ENCODE data around the gene TRHDE.

Gene TRHDE

DNA sequence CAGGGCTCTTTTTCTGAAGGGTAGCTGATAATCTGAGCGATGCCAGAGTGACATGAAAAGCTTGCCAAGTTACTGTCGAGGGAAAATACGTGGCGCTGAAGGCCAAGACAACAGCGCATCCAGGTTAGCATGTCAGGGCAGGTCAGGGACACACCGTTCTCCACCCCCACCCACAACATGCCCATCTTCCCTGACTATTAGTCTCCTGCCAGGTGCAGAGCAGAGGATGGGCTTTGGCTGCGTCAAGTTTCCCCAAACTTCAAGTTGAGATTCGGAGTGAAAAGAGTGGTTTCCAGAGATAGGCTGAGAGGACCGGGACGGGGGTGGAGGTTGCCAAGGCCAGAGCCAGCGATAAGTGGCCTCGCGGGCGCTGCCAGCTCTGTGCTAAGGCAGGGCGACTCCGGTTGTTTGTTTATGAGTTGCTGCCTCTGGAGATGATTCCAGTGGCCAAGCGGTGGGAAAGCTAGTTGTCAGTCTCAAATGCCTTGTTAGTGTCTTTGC lies 1.7 kb downstream of the TRHDE start:
- DNase-seq (ENCODE audit: low read depth), result no peak

DNA sequence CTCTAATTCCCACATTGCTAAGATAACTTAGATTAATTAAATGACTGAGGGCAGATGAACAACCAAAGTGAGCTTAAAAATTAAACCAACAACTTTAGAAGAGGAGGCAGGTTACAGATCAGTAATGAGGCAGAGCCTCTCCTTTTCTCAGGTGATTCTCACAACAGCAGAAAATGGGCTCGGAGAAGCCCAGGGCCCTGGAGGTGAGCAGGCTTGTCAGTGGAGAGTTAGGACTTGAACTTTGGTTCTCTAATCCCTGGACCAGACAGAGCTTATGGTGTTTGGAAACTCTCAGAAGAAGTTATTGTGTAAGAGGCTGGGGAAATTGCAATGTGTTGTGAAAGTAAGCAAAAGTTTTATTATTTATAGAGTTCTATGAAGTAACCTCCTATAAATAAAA lies 2.8 kb downstream of the TRHDE start:
- DNase-seq (ENCODE audit: low read depth), result no peak

DNA sequence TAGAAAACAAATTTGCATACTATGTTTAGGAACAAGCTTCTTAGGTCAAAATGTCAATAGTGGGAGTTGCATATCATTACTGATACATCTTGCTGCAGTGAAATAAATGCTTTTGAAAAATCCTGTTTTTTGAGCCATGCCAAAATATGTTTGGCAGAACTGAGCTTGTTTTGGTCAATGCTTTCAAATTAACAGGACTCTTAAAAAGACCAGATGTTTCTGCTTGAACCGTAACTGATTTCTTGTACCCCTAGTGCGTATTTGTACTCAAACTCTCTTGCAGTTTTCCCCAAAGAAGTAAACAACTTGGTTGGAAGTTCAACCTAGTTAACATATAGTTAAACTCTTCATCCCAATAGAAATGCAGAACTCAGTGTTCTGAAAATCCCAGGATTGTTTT lies 3.4 kb downstream of the TRHDE start:
- no peak for DNase-seq (ENCODE audit: low read depth)

DNA sequence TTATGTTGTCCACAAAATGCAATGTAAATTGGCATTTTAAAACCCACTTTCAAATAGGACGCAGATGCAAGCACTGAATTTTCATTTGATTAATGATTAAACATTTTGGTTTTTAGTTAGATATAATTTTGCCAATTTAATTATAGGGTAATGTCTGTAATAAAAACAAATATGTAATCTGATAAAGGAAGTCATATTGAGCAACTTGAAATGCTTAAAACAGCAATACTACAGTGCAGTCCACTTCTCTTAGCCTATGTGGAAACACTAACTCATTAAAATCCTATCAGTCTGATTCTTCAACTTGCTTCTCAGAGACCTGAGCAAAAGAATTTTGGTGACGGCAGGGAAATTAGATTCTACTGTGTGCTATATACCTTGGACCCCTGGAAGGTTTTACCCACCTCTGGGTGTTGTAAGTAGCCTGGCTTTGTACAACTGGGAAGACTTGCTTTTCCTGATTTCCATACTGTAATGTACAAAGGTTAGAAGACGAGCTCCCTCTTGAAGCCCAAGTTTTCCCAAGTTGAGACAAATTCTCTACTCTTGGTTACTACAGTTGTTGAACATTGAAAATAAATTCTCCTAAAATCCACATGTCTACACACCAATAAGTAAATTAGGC lies 4.1 kb downstream of the TRHDE start:
- no peak for DNase-seq (ENCODE audit: low read depth)

DNA sequence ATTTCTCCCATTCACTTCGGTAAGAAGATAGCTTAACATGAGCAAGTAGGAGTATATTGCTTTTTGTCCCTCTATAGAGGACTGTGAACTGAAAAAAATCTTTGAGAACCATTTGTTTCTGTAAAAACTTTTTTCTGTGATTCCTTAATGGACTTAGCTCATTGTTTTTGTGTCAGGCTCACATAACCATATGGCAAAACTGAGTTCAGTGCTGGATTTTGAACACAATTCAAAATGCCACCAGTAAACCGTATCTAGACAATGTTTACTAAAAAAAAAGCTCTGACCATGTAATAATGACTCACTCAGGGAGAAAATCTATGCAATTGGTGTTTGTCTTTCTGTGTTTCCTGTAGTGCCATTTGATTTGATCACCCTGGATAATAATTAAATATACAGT lies 5.2 kb downstream of the TRHDE start:
- DNase-seq (ENCODE audit: low read depth), result no peak

DNA sequence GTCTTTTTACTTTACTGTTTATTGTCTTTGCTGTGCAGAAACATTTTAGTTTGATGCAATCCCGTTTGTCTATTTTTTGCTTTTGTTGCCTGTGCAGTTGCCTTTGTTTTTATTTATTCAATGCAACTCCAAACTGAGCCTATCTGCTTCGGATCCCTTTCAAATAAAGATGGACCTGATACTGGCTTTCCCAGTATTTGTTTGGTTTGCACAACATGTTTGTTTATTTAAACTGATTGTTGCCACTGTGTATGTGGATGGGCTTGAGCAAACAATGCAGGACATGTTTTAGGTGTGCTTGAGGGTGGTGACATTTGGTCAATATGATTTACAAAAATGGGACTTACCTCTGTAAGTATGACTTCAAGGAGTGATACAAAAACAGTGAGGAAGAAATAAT lies 6.7 kb downstream of the TRHDE start:
- no peak for DNase-seq (ENCODE audit: low read depth)

DNA sequence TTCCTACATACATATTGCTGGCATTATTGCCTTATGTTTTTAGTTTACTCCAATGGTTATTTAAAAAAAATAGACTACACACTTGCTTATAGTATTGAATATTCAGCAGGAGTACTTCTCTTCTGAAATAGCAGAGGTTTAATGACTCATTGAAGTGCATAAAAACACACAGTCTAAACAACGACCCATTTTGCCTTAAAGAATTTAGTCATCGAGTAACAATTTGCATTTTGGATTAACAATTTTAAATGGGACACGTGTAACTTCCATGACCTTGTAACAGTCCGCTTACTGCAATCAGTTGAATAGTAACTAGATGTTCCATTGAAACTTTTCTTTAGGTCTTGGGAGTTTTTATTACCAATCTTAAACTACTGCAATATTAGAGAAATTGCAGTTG lies 9.0 kb downstream of the TRHDE start:
- DNase-seq (ENCODE audit: low read depth), result no peak

DNA sequence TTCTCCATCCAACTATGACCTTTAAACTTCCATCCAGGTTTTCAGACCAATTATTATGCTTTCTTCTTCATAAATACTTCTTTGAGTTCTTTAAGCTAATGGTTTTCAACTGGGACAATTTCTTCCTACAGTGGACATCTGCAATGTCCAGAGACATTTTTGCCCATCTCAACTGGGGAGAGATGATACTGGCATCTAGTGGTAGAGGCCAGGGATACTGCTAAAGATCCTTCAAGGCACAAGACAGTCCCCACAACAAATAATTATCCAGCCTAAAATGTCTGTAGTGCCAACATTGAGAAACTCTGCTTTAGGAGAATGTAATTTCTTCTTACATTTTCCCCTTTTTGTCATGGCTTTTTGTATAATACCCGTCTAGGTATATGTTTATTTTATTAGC lies 10.6 kb downstream of the TRHDE start:
- DNase-seq (ENCODE audit: low read depth), result no peak

DNA sequence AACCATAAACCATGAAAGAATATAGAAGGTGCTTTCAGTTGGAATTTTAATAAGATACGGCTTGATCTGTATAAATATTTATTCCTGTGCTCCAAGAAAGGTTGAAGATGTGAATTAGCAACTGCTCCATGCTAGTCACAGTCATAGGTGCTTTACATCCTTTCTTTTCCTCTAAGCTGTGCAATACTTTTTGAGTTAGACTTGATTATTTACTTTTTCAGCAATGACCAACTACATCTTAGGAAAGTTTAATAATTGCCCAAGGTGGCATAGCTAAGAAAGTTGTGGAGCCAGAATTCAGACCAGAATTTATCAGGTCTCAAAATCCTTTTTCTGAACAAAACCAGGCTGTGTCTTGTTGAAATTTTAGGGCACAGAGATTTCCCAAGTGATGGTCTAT lies 13.7 kb downstream of the TRHDE start:
- no peak for DNase-seq (ENCODE audit: low read depth)

DNA sequence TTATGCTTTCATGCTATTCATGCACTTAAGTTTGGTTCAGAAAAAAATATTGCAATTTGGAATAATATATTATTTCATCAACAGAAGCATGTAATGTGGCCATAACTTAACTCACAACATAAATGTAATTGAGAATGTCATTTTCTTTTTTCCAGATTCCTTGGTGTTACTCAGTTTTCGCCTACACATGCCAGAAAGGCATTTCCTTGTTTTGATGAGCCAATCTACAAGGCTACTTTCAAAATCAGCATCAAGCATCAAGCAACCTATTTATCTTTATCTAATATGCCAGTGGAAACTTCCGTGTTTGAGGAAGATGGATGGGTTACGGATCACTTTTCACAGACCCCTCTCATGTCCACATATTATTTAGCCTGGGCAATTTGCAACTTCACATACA lies 14.4 kb downstream of the TRHDE start:
- no peak for DNase-seq (ENCODE audit: low read depth)

DNA sequence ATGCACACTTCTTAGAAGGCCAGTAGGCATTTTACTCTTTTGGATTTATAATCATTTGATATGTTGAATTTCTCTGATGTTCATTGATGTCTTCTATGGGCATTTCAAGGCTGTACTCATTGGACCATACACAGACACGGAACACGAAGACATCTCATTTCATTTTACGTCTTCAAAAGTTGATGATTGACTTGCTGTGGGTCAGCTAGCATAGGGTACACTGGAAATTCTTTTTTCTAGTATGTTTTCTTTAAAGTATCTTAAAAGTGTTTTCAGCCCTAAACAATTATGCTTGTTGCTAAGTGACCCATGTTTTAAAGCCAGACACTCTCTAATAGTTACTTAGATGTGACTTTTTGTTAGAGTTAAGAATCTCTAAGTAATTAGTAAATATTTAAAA lies 16.3 kb downstream of the TRHDE start:
- no peak for DNase-seq (ENCODE audit: low read depth)

DNA sequence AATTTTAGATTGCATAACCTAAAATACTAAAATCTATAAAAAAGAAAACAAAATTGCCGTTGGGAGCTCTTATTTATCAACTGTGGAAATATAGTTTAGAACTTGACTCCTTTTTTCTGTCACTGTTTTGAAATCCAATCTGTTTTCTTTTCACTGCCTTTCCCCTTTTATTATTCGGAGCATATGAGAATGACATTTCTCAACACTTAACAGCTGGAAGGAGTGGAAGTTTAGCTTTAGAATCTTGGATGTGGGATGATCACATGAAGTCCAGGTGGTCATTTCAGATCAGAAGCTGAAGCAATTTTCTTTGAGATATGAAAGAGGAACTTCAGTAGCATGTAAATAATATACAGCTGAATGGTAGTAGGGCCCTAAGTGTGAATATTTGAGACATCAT lies 16.7 kb downstream of the TRHDE start:
- DNase-seq (ENCODE audit: low read depth), result no peak

DNA sequence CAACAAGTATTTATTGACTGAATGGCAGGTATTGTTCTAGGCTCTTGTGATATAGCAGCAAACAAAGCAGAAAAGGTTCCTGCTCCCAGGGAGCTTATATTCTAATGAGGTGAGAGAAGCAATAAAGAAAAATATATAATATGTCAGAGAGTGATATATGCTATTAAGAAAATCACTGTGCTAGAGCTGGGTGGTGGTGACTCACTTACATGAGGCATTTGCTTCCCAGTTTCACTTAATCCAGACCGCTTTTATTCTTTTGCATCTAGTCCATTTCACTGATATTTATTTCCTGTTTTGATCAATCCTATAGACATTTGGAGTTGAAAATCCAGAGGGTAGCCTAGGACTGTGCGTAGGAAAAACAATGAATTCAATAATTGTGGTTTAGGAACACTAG lies 17.5 kb downstream of the TRHDE start:
- no peak for DNase-seq (ENCODE audit: low read depth)

DNA sequence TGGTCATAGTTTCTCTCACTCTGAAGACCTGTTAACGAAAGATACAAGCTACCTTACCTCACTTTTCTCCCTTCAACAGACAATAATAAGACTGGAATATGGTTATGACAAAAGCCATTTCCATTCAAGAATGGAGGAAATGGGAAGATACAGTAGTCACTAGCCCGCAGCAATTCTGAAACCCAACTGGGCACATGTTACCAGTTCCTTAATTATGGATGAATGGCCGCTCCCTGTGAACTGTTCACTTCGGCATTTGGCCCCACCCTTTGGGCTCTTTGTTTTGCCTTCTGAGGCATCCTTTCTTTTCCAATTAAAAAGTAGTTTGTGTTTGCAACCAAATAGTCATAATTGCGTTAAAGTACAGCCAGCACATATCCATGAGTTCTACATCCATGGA lies 19.0 kb downstream of the TRHDE start:
- no peak for DNase-seq (ENCODE audit: low read depth)

DNA sequence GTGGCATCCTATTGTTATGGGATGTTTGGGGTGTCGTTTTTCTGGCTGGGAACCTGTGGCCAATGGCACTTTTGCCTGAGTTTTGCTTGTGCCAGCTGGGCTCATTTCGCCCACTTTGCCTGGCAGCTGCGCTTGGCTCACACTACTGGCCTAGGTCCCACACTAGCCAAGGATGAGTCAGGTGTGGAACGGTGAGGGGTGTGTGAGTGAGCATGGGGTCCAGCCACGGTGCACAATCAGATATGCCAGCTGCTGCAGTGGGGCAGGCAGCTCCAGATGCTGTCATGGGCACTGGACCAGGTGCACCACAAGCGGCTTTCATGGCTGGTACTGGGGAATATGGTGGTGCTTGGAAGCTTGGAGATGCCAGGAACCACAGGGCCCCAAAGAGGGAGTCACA lies 21.5 kb downstream of the TRHDE start:
- DNase-seq (ENCODE audit: low read depth), result no peak

DNA sequence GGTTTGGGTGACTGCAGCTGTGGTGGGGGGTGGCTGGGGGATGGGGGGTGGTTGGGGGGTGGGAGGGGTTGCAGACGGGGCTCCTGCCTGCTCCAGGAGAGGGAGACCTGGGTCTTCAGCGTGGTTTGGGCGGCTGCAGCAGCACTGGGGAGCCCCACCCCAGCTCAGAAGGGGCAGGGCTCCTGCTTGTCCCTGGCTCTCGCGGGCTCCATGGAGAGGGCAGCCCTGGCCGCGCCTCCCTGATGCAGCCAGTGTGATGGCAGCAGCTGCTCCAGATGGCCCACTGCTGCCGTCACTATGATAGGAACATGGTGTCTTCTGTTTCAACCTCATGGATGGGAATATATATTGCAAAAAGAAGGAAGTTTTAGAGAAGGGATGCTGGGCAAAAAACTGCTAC lies 22.9 kb downstream of the TRHDE start:
- DNase-seq (ENCODE audit: low read depth), result no peak

DNA sequence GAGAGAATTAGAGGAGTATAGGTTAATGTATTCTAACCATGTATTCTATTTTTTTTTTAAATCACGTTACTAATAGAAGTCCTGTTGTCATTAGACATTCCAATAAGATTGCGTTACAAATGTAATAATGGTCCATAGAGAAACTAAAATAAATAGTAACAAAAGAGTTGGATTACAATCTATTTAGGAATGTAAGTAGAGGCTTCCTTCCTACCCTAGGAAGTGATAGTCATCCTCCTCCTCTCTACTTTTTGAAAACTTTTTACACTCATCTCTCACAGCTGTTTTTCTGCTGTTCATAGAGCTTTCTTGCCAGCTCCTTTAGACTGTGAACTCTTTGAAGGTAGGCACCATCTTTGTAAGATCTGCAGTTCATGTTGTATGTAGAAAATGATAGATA lies 23.6 kb downstream of the TRHDE start:
- DNase-seq (ENCODE audit: low read depth), result no peak

DNA sequence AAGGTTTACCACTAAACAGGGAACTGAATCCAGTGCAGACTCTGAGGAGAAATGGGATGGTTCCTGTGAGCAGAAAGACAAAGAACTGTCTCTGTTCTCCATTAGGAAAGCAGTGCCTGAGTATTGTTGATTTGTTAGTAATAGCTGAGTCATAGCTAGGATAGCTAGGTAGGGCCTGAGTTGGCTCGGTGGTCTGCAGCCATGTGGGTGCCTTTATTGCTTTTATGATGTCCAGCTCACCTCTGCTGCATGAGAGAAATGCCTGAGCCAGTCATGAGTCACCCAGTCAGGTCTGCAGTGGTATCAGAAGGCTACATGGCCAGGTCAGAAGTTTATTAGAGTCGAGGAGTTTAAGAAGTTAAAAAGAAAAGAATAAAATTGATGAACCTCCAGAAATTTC lies 24.2 kb downstream of the TRHDE start:
- peak; percentile 76 for DNase-seq (ENCODE audit: low read depth)

DNA sequence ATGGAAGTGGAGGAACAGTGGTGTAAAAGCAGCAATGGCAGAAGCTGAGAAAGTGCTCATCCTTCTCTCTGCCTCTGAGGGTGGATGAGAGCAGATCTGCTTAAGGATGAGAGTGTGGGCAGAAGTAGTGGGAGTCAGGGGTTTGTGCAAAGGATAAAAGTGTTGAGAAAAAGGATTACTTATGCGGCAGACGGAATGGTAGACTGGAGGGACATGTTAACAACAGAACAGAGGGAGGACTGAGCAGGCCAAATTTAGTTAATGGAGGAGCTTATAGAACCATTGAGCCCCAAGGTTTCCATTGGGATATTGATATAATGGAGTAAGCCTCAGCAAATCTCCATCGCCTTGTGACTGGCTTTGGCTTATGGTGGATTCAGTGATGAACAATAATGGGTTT lies 25.5 kb downstream of the TRHDE start:
- no peak for DNase-seq (ENCODE audit: low read depth)

DNA sequence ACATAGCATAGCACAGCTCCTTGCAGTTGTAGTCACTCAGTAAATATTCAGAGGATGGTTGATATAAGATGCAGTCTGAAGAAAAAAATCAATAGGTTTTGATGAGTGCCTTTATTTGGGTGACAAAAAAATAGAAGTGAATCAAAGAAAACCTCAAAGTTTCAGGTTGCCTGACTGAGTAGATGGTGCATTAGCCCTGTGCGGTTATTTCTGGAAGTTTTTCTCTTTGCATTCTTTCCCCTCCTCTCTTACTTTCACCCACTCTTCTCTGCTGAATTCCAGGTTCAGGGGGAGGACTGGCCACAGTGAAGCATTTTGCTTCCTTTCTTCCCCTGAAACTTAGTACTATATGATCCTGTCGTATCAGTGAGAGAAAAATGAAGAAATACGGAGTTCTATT lies 28.6 kb downstream of the TRHDE start:
- no peak for DNase-seq (ENCODE audit: low read depth)

DNA sequence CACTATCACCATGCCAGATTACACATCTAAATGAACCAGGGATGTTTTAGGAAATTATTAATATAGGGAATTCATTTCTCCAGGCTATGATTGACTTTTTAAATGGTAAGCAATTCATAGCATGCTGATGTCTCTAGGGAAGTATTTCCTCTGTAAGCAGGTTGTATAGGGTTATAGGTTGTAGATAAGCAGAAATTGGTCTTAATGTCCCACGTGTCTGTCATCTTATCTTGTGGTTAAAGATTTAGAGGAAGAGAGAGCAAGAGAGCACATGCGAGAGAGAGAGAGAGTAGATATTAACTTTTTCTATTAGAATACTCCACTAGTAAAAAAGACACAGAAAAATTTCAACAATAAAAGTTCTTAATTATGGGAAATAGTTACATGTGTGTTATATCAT lies 32.6 kb downstream of the TRHDE start:
- no peak for DNase-seq (ENCODE audit: low read depth)

DNA sequence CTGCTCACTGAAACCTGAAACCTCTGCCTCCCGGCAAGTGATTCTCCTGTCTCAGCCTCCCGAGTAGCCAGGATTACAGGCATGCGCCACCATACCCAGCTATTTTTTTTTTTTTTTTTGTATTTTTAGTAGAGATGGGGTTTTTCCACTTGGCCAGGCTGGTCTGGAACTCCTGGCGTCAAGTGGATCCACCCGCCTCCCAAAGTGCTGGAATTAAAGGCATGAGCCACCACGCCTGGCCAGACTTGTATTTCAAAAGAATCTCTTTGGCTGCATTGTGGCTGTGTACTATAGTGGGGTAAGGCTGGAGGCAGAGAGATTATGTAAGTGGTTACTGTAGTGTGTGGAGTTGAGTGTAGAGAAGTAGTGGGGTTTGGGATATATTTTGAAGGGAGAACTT lies 35.1 kb downstream of the TRHDE start:
- no peak for DNase-seq (ENCODE audit: low read depth)

DNA sequence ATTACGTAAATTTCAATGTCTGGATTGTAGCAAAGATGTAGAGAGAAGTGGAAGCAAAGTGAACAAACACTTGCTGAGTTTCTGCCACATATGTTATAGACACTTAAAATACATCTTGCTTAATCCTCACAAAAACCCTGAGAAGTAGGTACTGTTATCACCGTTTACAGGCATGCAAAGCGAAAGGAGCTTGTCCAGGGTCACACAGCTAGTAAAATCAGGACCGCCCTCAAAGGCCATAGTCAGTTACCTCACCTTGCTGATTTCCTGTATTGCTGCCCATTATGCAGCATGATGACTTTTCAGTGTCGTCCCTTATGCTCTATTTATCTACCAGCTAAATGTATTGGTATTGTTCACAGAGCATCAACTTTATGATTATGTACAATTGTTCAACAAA lies 39.8 kb downstream of the TRHDE start:
- no peak for DNase-seq (ENCODE audit: low read depth)

DNA sequence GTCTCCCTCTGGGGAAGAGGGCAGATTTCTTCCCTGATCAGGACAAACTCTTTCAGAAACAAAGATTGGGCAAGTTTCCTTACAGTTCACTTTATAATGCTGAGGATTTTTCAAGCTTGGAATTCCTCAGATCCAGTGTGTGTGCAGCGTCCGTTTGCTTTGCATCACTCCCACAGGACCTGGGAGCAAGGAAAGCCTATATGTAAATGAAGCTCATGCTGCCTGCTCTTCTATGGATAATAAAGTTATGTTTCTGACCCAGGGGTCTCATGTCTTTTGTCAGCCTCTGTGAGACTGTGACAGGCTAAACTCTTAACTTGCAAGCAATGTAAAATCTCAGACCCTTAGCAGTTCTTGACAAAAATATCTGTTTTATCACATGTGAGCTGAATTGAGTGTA lies 41.6 kb downstream of the TRHDE start:
- DNase-seq (ENCODE audit: low read depth), result no peak

DNA sequence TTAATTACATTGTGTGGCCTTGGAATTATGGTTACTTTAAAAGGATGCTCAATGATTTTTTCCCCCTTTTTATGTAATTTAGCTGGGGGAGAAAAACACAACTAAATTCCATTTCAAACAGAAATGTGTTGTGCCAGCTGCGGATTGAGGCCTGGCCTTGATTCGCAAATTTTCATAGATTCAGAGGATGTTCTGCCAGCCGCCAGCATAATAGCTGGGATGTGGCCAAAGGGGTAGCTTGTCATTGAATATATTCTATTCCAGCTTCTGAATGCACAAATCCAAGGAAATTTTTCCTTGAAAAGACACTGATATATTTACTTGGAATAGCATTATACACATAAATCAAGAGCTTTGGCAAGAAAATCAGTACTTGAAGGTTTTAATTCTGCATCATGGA lies 43.7 kb downstream of the TRHDE start:
- DNase-seq (ENCODE audit: low read depth), result no peak

All from HS-5 (cell line).